Muscle of leg (tissue), 11 donors: ENCODE measurements around the gene FRMD3. TPM values are rescaled to one million over a fixed set of nuclear protein-coding genes. Genes with fewer than 3 reads are reported as not detected.

Source experiments
- DNase-seq: peaks from one replicate; pipeline ENCODE4 v3.0.0; 2013
- H3K27ac ChIP-seq: one replicate; pipeline ENCODE4 v1.5.1; 2013; ENCODE audit warnings: mild to moderate bottlenecking, low read length, control low read depth
- H3K27me3 ChIP-seq: one replicate; pipeline ENCODE4 v1.6.1; 2013; ENCODE audit warnings: low read length; ENCODE audit not compliant: control insufficient read depth, insufficient read depth
- H3K36me3 ChIP-seq: one replicate; pipeline ENCODE4 v1.6.1; 2013; ENCODE audit warnings: low read length; ENCODE audit not compliant: control insufficient read depth, insufficient read depth
- H3K4me1 ChIP-seq: one replicate; pipeline ENCODE4 v1.6.1; 2013; ENCODE audit warnings: low read length; ENCODE audit not compliant: control insufficient read depth, insufficient read depth
- H3K4me3 ChIP-seq: one replicate; pipeline ENCODE4 v1.5.1; 2013; ENCODE audit warnings: low read length, control low read depth
- H3K9me3 ChIP-seq: replicated peaks from 2 replicates; pipeline ENCODE4 v1.6.1; 2013; ENCODE audit warnings: low read depth, low read length; ENCODE audit not compliant: control insufficient read depth
- WGBS: methylation state at CpG from one replicate; pipeline ENCODE4 v1.1.5; 2013; ENCODE audit warnings: missing lambda C conversion rate; ENCODE audit not compliant: insufficient coverage; 5-methylcytosine and 5-hydroxymethylcytosine counted together
- polyA plus RNA-seq, 8 donors: library from polyadenylated mRNA; unstranded; fragments of 120-200 nt; gene quantifications; one replicate each; pipeline versions ENCODE4 v1.2.1 to v1.2.3, GENCODE V29; 2013; ENCODE audit warnings: inconsistent platforms in 1 of 8, low replicate concordance in 1 of 8; ENCODE audit not compliant: insufficient read length in 8 of 8, insufficient read depth in 1 of 8
- total RNA-seq: library from RNA; stranded (reverse); fragments of 120-200 nt; gene quantifications from one replicate; pipeline ENCODE4 v1.2.4, GENCODE V29; 2013

FRMD3 gene
- total and polyA plus RNA-seq, 9 donors = 21.4 to 37.5 (median 34.4) TPM

DNA sequence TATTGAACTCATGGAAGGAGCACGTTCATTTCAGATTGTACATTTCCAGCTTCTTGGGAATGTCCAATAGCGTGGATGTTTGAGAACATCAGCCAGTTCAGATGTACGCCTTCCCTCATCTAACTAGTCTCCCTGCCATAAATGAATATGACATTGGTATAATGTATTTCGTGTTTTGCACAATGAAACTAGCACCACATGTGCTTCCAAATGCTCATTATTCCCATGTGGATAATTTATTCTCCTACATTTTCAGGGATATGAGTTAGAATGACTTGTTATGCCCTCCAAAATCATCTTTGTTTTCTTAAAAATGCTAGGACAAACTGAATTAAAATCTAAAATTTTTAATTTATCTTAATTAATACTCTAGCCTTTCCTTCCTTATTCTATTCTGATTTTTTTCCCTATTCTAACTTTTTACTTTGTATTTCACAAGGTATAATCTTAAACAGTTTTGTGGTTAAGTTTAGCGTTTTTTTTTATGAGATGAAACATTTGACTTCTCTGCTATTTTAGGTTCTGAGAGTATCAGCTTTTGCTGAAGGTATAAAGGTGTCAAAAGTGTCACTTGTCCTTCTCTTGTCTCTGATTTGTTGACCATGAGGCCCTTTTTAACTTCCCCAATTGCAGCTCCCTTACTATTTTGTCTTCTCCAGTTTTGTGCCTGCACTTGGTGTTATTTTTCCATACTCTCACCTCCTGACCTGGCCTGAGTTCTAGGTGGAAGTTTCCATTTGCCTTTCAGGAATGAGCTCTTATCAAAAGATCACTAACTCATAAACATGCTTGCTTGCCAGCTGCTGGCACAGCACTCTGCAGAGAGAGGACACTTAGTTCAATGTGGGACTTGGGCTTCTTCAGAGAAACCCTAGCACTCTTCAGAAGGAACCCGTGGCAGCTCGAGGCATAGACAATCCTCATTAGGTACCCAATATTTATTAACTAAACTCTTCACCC, 106.8 kb downstream of the FRMD3 start:
- DNase-seq = no peak
- H3K27ac ChIP-seq = no peak overlapping the region
- peaks cover 17% of the 10 kb centered on the region for H3K4me1 ChIP-seq
- no peaks in the 10 kb centered on the region for H3K9me3 ChIP-seq
- H3K27me3 ChIP-seq = peaks cover 2% of the 10 kb centered on the region
- WGBS = 54% methylated on average over 2 of the region's 7 CpGs
- no peak overlapping the region for H3K4me3 ChIP-seq
- no peaks in the 10 kb centered on the region for H3K36me3 ChIP-seq

DNA sequence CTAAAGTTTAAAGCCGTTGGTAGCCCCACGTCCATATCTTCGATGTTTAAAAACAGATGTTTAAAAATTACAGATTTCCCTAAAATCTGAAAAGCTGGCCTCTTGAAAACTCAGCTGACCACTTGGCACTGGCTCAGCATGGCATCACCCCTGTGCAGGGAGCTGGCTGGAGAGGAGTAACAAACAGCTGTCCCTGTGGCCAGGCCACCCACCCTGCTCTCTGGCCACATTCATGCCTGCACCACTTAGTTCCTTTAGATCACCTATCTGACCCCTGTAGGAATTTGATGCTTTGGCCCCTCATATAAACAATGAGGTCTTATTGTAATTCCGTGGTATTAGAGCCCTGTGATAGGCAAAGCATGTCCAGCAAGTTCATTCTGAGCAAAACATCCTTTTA, 107.5 kb downstream of the FRMD3 start:
- H3K4me1 ChIP-seq = peaks cover 19% of the 10 kb centered on the region
- no CpG with 5 or more reads among the region's 4 CpGs for WGBS
- H3K4me3 ChIP-seq = no peak overlapping the region
- H3K27ac ChIP-seq = no peak overlapping the region
- H3K27me3 ChIP-seq = peaks cover 2% of the 10 kb centered on the region
- no peaks in the 10 kb centered on the region for H3K9me3 ChIP-seq
- DNase-seq = peak; percentile 54
- no peaks in the 10 kb centered on the region for H3K36me3 ChIP-seq

DNA sequence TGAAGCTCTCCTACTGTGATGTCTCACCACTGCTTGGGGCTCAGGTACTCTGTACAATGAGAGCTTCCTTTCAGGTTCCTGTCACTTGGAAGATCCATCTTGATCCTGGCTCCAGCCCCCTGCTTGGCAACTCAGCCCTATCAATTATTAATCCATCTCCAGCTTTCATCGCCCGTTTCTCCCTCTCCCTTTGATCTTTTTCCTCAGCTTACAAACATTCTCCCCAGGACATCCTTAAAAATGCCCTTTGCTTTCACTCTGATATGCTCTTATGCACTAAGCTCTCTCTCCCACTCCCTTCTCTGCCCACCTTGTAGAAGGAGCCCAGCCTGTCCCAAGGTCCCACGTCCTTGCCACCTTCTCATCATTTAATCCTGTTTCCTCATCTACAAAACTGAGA, 109.0 kb downstream of the FRMD3 start:
- H3K4me3 ChIP-seq = no peak overlapping the region
- no peaks in the 10 kb centered on the region for H3K9me3 ChIP-seq
- H3K4me1 ChIP-seq = peaks cover 19% of the 10 kb centered on the region
- DNase-seq = no peak
- 85% methylated on average over 2 of the region's 3 CpGs for WGBS
- H3K27me3 ChIP-seq = peaks cover 2% of the 10 kb centered on the region
- H3K27ac ChIP-seq = no peak overlapping the region
- H3K36me3 ChIP-seq = no peaks in the 10 kb centered on the region

DNA sequence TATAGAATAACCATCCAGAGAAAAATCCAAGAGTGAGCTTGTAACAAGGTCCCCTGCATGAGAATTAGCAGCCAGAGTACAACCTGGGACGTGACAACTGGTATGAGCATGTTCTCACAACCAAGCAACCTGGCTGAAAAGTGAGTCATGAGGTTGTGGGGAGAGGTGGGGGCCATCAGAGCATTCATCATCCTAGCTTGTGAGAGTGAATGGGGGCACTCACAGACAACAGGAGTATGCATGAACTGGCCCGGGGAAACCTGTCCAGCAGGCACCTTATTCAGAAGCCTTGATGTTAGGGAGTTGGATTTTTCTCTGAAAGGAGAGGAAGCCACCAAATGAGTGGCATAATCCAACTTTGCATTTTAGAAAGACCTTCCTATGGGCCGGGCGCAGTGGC, 113.0 kb downstream of the FRMD3 start:
- no peaks in the 10 kb centered on the region for H3K9me3 ChIP-seq
- peaks cover 10% of the 10 kb centered on the region for H3K4me1 ChIP-seq
- no peaks in the 10 kb centered on the region for H3K36me3 ChIP-seq
- DNase-seq = no peak
- no peak overlapping the region for H3K4me3 ChIP-seq
- WGBS = 100% methylated on average over 1 of the region's 4 CpGs
- H3K27ac ChIP-seq = no peak overlapping the region
- peaks cover 2% of the 10 kb centered on the region for H3K27me3 ChIP-seq

DNA sequence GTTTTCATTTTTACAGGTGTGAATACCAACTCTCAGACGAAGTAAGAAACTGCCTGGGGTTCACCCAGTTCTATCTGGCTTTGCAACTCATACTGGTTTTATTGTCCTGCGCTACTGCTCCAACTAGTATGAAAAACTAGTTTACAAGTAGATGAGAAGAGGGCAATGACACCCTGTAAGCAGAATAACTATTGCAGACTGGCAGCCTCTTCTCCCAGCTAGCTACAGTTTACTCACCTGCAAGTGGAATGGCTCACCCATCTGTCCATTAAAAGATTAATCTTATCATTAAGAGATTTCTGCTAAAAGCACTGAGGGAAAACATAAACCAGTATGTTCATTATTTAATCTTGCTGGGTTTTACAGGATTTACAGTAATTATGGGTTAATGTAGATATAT, 113.4 kb downstream of the FRMD3 start:
- H3K27me3 ChIP-seq = peaks cover 2% of the 10 kb centered on the region
- H3K4me1 ChIP-seq = peaks cover 10% of the 10 kb centered on the region
- H3K4me3 ChIP-seq = no peak overlapping the region
- no peak overlapping the region for H3K27ac ChIP-seq
- no peaks in the 10 kb centered on the region for H3K9me3 ChIP-seq
- WGBS = 92% methylated on average over 2 of the region's 2 CpGs
- no peaks in the 10 kb centered on the region for H3K36me3 ChIP-seq
- no peak for DNase-seq

DNA sequence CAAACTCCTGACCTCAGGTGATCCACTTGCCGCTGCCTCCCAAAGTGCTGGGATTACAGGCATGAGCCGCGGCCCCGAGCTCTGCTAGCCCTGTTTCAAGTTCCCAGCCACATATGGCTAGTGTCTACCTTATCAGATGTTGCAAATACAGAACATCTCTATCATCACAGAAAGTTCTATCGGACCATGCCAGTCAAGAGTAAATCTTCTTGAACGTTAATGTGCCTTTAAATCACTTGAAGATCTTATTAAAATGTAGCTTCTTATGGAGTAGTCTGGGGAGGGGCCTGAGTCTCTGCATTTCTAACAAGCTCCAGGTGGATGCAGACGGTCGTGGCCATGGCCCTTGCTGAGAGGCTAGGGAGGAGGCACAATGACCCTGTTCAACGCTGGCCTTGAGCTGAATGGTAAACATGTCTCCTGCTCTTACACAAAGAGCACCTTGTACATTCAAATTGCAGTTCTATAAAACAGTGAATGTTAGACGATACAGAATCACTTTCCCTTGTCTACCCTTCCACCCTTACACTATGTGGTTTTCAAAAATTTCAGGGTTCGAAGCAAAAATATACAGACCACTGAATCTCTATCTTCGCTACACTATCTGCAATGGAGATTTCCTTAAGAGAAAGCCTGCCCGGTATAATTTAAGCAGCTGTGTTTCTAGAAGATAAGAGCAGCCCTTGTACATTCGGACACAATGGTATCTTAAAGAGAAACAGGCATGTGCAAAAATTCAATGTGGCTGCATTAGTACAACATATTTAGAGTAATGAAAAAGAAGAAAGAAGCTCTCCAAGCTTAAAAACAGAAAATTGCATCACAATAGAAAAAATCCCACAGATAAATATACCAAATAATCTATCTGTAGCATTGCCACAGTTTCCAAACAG, 114.1 kb downstream of the FRMD3 start:
- no peak overlapping the region for H3K4me3 ChIP-seq
- H3K9me3 ChIP-seq = no peaks in the 10 kb centered on the region
- H3K36me3 ChIP-seq = no peaks in the 10 kb centered on the region
- WGBS = no CpG with 5 or more reads among the region's 14 CpGs
- no peak for DNase-seq
- H3K27ac ChIP-seq = no peak overlapping the region
- H3K27me3 ChIP-seq = no peaks in the 10 kb centered on the region
- H3K4me1 ChIP-seq = peaks cover 10% of the 10 kb centered on the region

- Histone ChIP-seq H3K4me1 (peaks cover 10% of the 10 kb centered on the region), H3K4me3 (no peak overlapping the region), H3K27me3 (no peaks in the 10 kb centered on the region), H3K9me3 (no peaks in the 10 kb centered on the region), H3K36me3 (no peaks in the 10 kb centered on the region), H3K27ac (no peak overlapping the region)
- no CpG with 5 or more reads among the region's 3 CpGs for WGBS
- DNase-seq = peak; percentile 74
Measured at GRCh38 chr9:83422527-83422926, 115.7 kb downstream of the FRMD3 start.

GRCh38 chr9:83420486-83420885, 117.7 kb downstream of the FRMD3 start:
- H3K9me3 ChIP-seq = no peaks in the 10 kb centered on the region
- peaks cover 8% of the 10 kb centered on the region for H3K4me1 ChIP-seq
- no peaks in the 10 kb centered on the region for H3K36me3 ChIP-seq
- no peaks in the 10 kb centered on the region for H3K27me3 ChIP-seq
- no peak for DNase-seq
- H3K4me3 ChIP-seq = no peak overlapping the region
- H3K27ac ChIP-seq = no peak overlapping the region
- WGBS = 90% methylated on average over 2 of the region's 3 CpGs

GRCh38 chr9:83419961-83420360, 118.2 kb downstream of the FRMD3 start:
- no peak overlapping the region for H3K4me3 ChIP-seq
- no peak overlapping the region for H3K27ac ChIP-seq
- no peaks in the 10 kb centered on the region for H3K36me3 ChIP-seq
- H3K27me3 ChIP-seq = no peaks in the 10 kb centered on the region
- peaks cover 8% of the 10 kb centered on the region for H3K4me1 ChIP-seq
- peak; percentile 16 for DNase-seq
- 68% methylated on average over 2 of the region's 4 CpGs for WGBS
- no peaks in the 10 kb centered on the region for H3K9me3 ChIP-seq

- no peak for DNase-seq
- WGBS = no CpG with 5 or more reads among the region's 1 CpG
- Histone ChIP-seq H3K27me3 (no peaks in the 10 kb centered on the region), H3K4me1 (peaks cover 8% of the 10 kb centered on the region), H3K9me3 (no peaks in the 10 kb centered on the region), H3K27ac (no peak overlapping the region), H3K36me3 (no peaks in the 10 kb centered on the region), H3K4me3 (no peak overlapping the region)
Measured at GRCh38 chr9:83418283-83418682, 119.9 kb downstream of the FRMD3 start.
